ENCODE measurements around the gene MRPL27. TPM values are rescaled to one million over a fixed set of nuclear protein-coding genes. Genes with fewer than 3 reads are reported as not detected.
"Not testable (repeated sequence)": the region's sequence is repeated elsewhere in the genome, so short reads cannot be mapped to it uniquely, and the experiment has no call there.

The MRPL27 gene
- polyA plus RNA-seq, 4 donors: 64.6 to 78.2 (median 73.0) TPM

DNA sequence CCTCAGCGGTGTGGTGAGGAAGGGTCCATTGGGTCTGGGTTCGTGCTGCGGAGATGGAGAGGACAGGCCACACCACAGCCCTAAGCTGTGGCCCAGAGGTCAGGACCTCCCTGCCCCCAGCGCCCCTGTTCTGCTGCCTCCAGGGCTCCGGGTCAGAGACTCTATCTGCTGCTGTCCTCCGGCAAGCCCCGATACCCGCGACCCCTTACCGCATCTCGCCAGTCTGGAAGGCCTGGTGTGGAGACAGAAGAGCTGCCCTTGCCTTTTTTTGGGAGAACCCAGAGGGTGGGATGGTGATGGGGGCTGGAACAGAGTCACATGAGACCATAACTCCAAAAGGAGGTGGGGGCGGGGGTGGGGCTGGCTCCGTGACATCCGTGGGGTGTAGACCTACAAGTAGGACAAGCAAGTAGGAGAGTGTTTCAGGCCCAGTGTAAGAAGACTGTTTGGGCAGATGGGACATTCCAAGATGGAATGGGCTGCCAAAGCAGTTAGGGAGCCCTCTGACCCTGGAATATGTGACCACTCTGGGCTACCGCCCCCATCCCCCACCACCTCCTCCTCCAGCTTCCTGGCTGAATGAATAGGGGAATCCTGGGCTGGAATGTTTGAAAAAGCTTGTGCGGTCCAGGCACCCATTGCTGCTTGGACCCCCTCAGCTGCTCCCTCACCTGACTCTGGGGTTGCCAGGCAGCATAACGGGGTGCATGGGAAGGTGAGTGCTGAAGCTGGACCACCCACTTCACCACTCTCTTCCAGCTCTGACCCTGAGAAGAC lies 25.7 kb downstream of the MRPL27 start:
- no peak for DNase-seq (ENCODE audit: low read depth in 4 of 4, low spot score in 3 of 4)

DNA sequence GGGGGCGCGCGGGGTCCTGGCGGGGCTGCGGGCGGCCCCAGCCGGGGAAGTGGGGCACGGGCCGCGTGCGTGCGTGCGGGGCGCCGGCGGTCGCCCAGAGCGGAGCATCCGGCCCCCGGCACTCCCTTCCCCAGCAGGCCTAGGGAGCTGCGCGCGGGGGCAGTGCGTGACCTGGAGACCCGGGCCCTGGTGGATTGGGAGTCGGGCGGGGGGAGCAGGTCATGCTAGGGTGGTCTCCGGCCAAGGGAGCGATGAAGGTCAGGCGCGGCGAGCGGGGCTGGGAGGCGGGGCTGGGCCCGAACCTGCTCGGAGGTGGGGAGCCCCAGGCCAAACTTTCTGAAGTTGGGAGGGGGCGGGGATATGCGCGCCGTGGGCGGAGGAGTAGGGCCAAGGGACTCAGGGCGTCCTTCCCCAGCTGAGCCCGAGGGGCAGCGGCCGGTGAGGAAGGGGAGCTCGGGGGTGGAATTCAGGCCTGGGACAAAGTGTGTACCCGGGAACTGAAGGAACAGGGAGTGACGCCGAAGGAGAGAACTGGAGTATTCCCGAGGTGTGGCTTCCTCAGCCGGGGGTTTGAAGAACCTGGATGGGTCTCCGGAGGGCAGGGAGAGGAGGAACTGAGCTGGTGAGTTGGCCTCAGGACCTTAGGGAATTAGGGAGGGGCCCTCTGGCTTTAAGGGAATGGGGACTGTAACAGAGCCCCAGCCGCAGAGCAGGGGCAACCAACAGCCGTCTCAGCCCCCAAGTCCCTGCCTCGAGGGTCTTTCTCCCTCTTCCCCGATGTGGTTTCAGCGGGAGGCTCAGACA lies 26.5 kb downstream of the MRPL27 start:
- DNase-seq (ENCODE audit: low read depth in 4 of 4, low spot score in 3 of 4): no peak

GRCh38 chr17:50345432-50346312 lies 27.3 kb downstream of the MRPL27 start, which contains the start of gene XYLT2:
Gene XYLT2, plus strand, starts transcription at chr17:50346126. Its CDS starts 15 bp downstream, at chr17:50346141.
- DNase-seq (ENCODE audit: low read depth in 4 of 4, low spot score in 3 of 4): peak; percentile 69 to 81 (median 80)

GRCh38 chr17:50344731-50345365 lies 28.1 kb downstream of the MRPL27 start:
- DNase-seq (ENCODE audit: low read depth in 4 of 4, low spot score in 3 of 4): no peak

DNA sequence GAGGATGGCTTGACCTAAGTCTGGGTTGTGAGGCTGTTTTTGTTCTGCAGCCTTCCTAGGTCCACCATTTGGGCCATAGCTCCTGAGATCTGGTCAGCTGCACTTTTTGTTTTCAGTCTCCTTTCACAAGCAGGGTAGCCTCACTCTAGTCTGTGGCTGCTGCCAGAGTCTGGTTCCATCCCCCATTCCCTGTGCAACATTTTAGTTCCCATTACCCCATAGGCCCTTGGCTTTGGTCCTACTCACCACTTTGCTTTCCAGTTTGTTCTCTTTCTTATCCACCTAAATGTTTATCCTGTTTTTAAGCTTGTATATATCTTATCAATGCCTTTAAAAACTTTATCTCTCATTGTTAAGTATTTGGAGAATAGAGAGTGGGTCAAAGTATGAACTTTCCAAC lies 33.6 kb downstream of the MRPL27 start:
- no peak for DNase-seq (ENCODE audit: low read depth in 4 of 4, low spot score in 3 of 4)

DNA sequence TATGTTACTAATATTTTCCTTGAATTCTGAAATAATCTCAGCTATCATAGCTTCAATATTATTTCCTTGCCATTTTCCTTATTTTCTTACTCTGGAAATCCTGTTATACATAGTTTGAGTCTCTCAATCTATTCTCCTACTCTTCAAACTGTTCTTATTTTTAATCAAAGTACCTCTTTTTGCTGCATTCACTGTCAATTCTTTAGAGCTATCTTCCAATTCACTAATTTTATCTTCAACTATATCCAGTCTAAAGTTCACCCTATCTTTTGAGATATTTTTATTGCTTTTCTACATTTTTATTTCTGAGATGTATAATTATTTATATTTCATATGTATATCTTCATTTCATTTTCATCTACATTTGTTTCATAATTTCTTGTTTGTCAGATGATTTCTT lies 34.3 kb downstream of the MRPL27 start:
- DNase-seq (ENCODE audit: low read depth in 4 of 4, low spot score in 3 of 4): no peak

DNA sequence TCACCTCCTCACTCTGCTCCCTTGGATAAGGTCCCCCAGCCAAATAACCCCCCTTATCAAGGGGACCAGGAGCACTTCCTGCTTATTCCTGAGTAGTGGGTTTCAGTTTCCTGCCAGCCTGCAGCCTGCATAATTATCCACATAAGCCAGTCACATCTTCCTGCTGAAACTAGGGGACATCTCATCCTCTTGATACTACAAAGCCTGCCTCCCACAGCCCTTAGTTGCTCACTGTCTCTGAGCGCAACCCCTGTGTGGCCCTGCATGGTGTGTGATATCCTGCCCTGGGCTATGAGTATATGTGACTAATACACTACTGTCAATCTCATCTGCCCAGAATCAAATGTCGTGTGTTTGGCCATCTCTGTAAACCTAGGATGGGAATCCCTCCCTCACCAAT lies 35.0 kb downstream of the MRPL27 start:
- no peak for DNase-seq (ENCODE audit: low read depth in 4 of 4, low spot score in 3 of 4)

- not testable (repeated sequence) for DNase-seq (ENCODE audit: low read depth in 4 of 4, low spot score in 3 of 4)
Observed at GRCh38 chr17:50333291-50334057, 39.5 kb downstream of the MRPL27 start.

DNA sequence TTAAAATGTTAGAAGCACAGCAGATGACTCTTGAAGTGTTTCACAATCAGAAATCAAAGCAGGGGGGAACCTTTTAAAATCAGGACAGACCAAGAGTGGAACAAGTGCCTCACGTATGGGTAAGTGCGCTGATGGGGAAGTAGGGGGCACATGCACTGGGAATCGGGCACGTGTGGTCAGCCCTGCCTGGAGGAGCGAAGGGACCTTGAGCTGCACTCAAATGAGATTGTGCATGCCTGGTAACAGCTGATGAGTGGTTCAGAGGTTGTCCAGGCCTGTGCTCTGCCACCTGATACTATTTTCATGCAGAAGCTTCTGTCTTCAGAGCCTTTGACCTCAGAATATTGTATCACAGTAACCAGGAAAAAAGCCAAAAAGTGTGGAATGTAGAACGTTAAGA lies 40.8 kb downstream of the MRPL27 start:
- no peak for DNase-seq (ENCODE audit: low read depth in 4 of 4, low spot score in 3 of 4)

GRCh38 chr17:50331085-50331791 lies 41.7 kb downstream of the MRPL27 start:
- DNase-seq (ENCODE audit: low read depth in 4 of 4, low spot score in 3 of 4): no peak

DNA sequence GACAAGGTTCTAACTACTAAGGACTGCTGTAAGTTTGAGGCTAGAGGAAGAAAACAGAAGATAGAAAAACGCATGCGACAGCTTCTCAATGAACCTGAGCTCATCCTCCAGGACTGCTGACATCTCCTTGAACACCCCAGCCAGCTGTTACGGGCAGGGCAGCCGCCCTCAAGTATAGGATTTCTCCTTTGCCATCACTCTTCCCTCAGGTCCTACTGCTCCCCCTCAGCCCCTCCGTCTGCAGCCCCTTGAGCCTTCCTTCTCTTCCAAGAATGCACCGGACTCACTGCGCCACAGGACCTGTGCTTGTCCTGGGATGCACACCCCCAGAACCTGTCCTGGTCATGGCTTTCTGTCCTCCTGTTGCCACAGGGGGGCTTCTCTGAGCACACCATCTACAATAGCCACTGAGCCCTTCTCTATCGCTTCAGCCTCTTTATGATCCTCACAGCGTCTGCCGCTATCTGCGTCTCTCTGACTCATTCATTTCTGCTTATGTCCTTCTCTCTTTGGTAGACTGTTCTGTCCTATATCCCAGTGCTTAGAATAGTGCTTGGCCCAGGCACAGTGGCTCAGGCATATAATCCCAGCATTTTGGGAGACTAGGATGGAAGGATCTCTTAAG lies 42.7 kb downstream of the MRPL27 start:
- DNase-seq (ENCODE audit: low read depth in 4 of 4, low spot score in 3 of 4): no peak

DNA sequence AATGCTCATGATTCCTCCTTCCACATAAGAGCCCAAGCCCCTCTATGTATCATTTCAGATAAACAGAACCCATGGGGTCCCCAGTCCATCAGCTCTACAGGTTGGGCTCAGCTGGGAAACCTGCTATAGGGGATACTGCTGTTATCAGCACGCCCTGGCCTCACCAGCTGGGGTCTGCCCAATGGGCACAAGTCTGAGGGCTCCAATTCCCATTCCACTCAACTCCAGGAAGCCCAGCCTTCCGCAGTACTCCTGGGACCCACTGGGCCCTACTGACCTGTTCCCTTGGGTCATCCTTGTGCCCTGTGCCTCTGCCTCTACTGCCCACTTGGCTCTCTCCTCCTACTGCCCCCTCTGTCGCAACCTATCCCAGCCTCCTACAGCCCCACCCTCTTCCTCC lies 43.3 kb downstream of the MRPL27 start:
- no peak for DNase-seq (ENCODE audit: low read depth in 4 of 4, low spot score in 3 of 4)

DNA sequence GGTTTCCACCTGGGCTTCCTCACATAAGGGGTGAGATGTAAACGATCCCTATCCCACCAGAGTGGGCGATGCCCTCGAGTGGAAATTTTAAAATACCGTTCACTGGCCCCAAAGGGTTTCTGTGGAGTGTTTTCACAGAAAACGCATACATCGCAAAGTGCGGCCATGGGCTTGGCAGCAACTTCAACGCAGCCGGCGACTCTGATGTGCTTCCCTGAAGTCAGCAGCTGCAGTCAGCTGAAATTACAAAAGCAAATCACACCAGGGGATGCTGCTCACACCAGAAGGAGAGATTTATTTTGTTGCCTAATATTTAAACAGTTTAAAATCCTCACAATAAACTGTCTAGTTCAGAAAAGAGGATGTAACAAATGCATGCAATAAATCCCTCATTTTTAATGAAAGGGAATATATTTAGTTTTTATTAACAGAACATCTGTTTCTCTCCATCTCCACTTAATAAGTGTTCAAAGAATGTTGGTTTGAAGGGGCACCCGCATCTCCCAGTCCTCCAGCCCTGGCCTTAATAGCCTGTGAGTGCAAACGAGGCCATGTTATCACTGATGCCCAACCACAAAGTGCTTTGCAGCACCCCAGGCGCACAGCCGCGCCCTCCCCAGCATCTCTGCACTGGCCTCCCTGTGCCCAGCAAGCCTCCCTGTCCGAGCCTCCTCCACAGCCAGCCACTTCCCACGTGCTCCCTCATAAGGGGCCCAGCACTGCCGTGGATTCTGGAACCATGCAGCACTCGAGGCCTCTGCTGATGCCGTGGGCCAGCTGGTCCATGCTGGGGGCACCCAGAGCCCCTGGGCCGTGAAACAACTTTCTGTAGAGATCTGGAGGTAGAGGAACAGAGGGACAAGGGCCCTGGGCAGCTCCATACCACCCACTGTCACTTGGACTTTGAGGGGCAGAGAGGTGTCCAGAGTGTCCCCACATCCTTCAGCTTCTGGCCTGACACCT lies 44.3 kb downstream of the MRPL27 start:
- DNase-seq (ENCODE audit: low read depth in 4 of 4, low spot score in 3 of 4): peak in 1 of 4 donors; percentile 55

- DNase-seq (ENCODE audit: low read depth in 4 of 4, low spot score in 3 of 4): no peak
Observed at GRCh38 chr17:50326831-50327364, 46.1 kb downstream of the MRPL27 start.

DNA sequence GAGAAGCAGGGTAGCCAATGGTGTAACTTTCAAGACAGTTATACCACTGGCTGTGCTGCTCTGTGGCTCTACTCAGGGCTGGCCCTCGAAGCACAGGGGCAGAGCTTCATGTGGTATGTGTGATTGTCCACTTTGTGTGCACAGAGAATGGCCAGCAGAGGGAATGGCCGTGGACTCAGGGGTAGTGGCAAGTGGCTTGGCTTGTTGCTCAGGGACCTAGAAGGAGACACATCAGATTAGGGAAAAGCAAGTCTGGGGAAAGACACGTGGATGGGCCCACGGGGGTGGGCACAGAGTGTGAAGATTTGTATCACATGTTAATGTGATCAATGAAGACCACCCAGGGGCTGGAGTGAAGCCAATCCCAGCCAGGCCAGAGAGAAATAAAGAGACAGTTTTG lies 47.1 kb downstream of the MRPL27 start:
- DNase-seq (ENCODE audit: low read depth in 4 of 4, low spot score in 3 of 4): no peak

- no peak for DNase-seq (ENCODE audit: low read depth in 4 of 4, low spot score in 3 of 4)
Observed at GRCh38 chr17:50323060-50323459, 49.9 kb downstream of the MRPL27 start.

- DNase-seq (ENCODE audit: low read depth in 4 of 4, low spot score in 3 of 4): no peak
Observed at GRCh38 chr17:50322271-50322670, 50.7 kb downstream of the MRPL27 start.

Data from right renal pelvis (tissue), 4 donors.